HepG2 (cell line): ENCODE results near the gene IFI30. TPM values are rescaled to one million over a fixed set of nuclear protein-coding genes. Genes with fewer than 3 reads are reported as not detected.

Source experiments
- ATAC-seq: fragments of 200-7000 bp; cut with Tn5 transposase; 3 replicates; pipeline ENCODE4 v1.9.1; 2020; ENCODE audit warnings: mild to moderate bottlenecking, moderate library complexity
- BruUV-seq: library from RNA; stranded (reverse); fragments of 400-500 nt; replicated peaks from 2 replicates; lab custom pipeline; 2021; lab: Mats Ljungman, UMichigan
- CTCF ChIA-PET: fragments of 300-600 bp; formaldehyde crosslinking; extraction: SDS; loops from one replicate; lab custom pipeline; 2021; ENCODE audit warnings: low total read pairs, inconsistent platforms, low intra/inter-chr PET ratio; lab: Yijun Ruan, JAX
- POLR2A ChIA-PET: fragments of 350-600 bp; sonication (Branson Sonifier 250); formaldehyde crosslinking; loops from one replicate; lab custom pipeline; 2020; ENCODE audit warnings: antibody characterized with exemption, inconsistent platforms; lab: Yijun Ruan, JAX
- DNase-seq: peaks from one replicate; pipeline ENCODE4 v3.0.0-alpha.2; 2015; ENCODE audit warnings: low spot score
- FAIRE-seq: peaks from 3 replicates; lab custom pipeline; 2011; peaks lifted over from hg19 to GRCh38; lab: Jason Lieb, UNC
- H2AFZ ChIP-seq: one replicate; pipeline ENCODE4 v1.6.1; 2011; ENCODE audit warnings: low read length, inconsistent platforms
- H3K27ac ChIP-seq: fragments of 300-600 bp; 3 replicates; pipeline ENCODE4 v1.8.0; 2011; ENCODE audit warnings: mixed run types, mild to moderate bottlenecking, mixed read lengths, low read length, inconsistent platforms; ENCODE audit not compliant: insufficient read depth; ENCODE audit errors: extremely low read length
- H3K27me3 ChIP-seq, 2 experiments: fragments of 200-600 bp in 1 of 2; 2 replicates in 1 of 2; 3 replicates in 1 of 2; pipeline versions ENCODE4 v1.6.0 to v1.8.0; 2011; ENCODE audit warnings: low read length in 2 of 2, mild to moderate bottlenecking in 2 of 2, moderate library complexity in 2 of 2, inconsistent platforms in 1 of 2; ENCODE audit not compliant: insufficient read depth in 2 of 2, control insufficient read depth in 1 of 2
- H3K36me3 ChIP-seq, 2 experiments: fragments of 200-600 bp in 1 of 2; replicated peaks in 1 of 2; 2 replicates in 1 of 2; 3 replicates in 1 of 2; pipeline versions ENCODE4 v1.5.1 to v1.8.0; 2011; ENCODE audit warnings: low read length in 2 of 2, inconsistent platforms in 1 of 2; ENCODE audit not compliant: insufficient read depth in 2 of 2, control insufficient read depth in 1 of 2
- H3K4me1 ChIP-seq: 2 replicates; pipeline ENCODE4 v1.5.1; 2012; ENCODE audit warnings: low read length, inconsistent platforms; ENCODE audit not compliant: insufficient read depth
- H3K4me2 ChIP-seq: 2 replicates; pipeline ENCODE4 v1.6.0; 2011; ENCODE audit warnings: low read depth, low read length, inconsistent platforms
- H3K4me3 ChIP-seq, 3 experiments: fragments of 200-600 bp in 1 of 3; sonication (generic), shearing (Covaris generic) in 1 of 3; replicated peaks in 1 of 3; 2 replicates each; pipeline ENCODE4 v1.5.1; 2011 to 2016; ENCODE audit warnings: low read length in 3 of 3, inconsistent platforms in 2 of 3, low read depth in 2 of 3, mild to moderate bottlenecking in 2 of 3, control low read depth in 1 of 3, mixed read lengths in 1 of 3; ENCODE audit not compliant: insufficient read depth in 1 of 3
- H3K79me2 ChIP-seq: one replicate; pipeline ENCODE4 v1.6.1; 2011; ENCODE audit warnings: low read length, inconsistent platforms; ENCODE audit not compliant: insufficient read depth
- H3K9ac ChIP-seq: 2 replicates; pipeline ENCODE4 v1.6.0; 2011; ENCODE audit warnings: mild to moderate bottlenecking, low read depth, low read length, inconsistent platforms; ENCODE audit not compliant: insufficient read depth
- H3K9me3 ChIP-seq: 2 replicates; pipeline ENCODE4 v1.5.1; 2012; ENCODE audit warnings: mild to moderate bottlenecking, low read length
- H4K20me1 ChIP-seq: 2 replicates; pipeline ENCODE4 v1.6.0; 2011; ENCODE audit warnings: inconsistent platforms, mild to moderate bottlenecking, low read length, moderate library complexity; ENCODE audit not compliant: insufficient read depth
- CHD2 ChIP-seq: IDR thresholded peaks from 2 replicates; pipeline ENCODE4 v1.6.1; 2011; ENCODE audit warnings: low read depth, low read length, improper control_type of control experiment
- EHMT2 ChIP-seq: fragments of 200-600 bp; sonication (generic); IDR thresholded peaks from 2 replicates; pipeline ENCODE4 v1.7.0; 2017; ENCODE audit warnings: antibody characterized with exemption, low read depth, low read length, borderline replicate concordance
- FOXM1 ChIP-seq: sonication (generic); formaldehyde crosslinking; IDR thresholded peaks from 2 replicates; pipeline ENCODE4 v1.5.0; 2020; ENCODE audit warnings: missing genetic modification reagents
- HOXA9 ChIP-seq: sonication (generic); formaldehyde crosslinking; IDR thresholded peaks from 2 replicates; pipeline ENCODE4 v1.8.1; 2022; ENCODE audit warnings: missing genetic modification reagents, mild to moderate bottlenecking, moderate library complexity, borderline replicate concordance
- JARID2 ChIP-seq: sonication (generic); formaldehyde crosslinking; IDR thresholded peaks from 2 replicates; pipeline ENCODE4 v1.8.1; 2023; ENCODE audit warnings: missing genetic modification reagents, inconsistent platforms; ENCODE audit not compliant: insufficient replicate concordance
- KDM6A ChIP-seq: IDR thresholded peaks from 2 replicates; pipeline ENCODE4 v1.6.1; 2016; ENCODE audit warnings: low read depth
- KLF15 ChIP-seq: sonication (generic); formaldehyde crosslinking; IDR thresholded peaks from 2 replicates; pipeline ENCODE4 v1.8.1; 2023; ENCODE audit warnings: borderline replicate concordance, mild to moderate bottlenecking, inconsistent platforms, missing genetic modification reagents, mixed read lengths
- MAFK ChIP-seq, 2 experiments: IDR thresholded peaks in 1 of 2; conservative IDR thresholded peaks in 1 of 2; 2 replicates each; pipeline ENCODE4 v1.6.1; 2011; ENCODE audit warnings: improper control_type of control experiment in 2 of 2, low read length in 2 of 2
- PHF8 ChIP-seq: sonication (generic); formaldehyde crosslinking; IDR thresholded peaks from 2 replicates; pipeline ENCODE4 v1.5.0; 2020; ENCODE audit warnings: missing genetic modification reagents
- SP2 ChIP-seq: sonication (generic); formaldehyde crosslinking; IDR thresholded peaks from 2 replicates; pipeline ENCODE4 v1.5.1; 2020; ENCODE audit warnings: mild to moderate bottlenecking, missing genetic modification reagents
- ZFP90 ChIP-seq: sonication (generic); formaldehyde crosslinking; IDR thresholded peaks from 2 replicates; pipeline ENCODE4 v1.8.0; 2022; ENCODE audit warnings: missing genetic modification reagents, mild to moderate bottlenecking, inconsistent platforms, borderline replicate concordance
- ZFYVE20 ChIP-seq: sonication (generic); formaldehyde crosslinking; IDR thresholded peaks from 2 replicates; pipeline ENCODE4 v1.8.0; 2023; ENCODE audit warnings: low read depth, mild to moderate bottlenecking, moderate library complexity, missing genetic modification reagents, borderline replicate concordance
- ZNF251 ChIP-seq: sonication (generic); formaldehyde crosslinking; IDR thresholded peaks from 2 replicates; pipeline ENCODE4 v1.9.0; 2021; ENCODE audit warnings: mild to moderate bottlenecking, missing genetic modification reagents
- ZNF430 ChIP-seq: sonication (generic); formaldehyde crosslinking; IDR thresholded peaks from 2 replicates; pipeline ENCODE4 v1.9.0; 2021; ENCODE audit warnings: mild to moderate bottlenecking, missing genetic modification reagents
- ZNF484 ChIP-seq: sonication (generic); formaldehyde crosslinking; IDR thresholded peaks from 2 replicates; pipeline ENCODE4 v1.5.1; 2020; ENCODE audit warnings: mild to moderate bottlenecking, low read depth, missing genetic modification reagents, borderline replicate concordance
- ZNF503 ChIP-seq: sonication (generic); formaldehyde crosslinking; IDR thresholded peaks from 2 replicates; pipeline ENCODE4 v1.4.0; 2020; ENCODE audit warnings: missing genetic modification reagents
- ZNF615 ChIP-seq: sonication (generic); formaldehyde crosslinking; IDR thresholded peaks from 2 replicates; pipeline ENCODE4 v1.5.0; 2020; ENCODE audit warnings: mild to moderate bottlenecking, missing genetic modification reagents, borderline replicate concordance
- ZNF629 ChIP-seq: sonication (generic); formaldehyde crosslinking; conservative IDR thresholded peaks from 2 replicates; pipeline ENCODE4 v1.5.0; 2020; ENCODE audit warnings: missing genetic modification reagents
- WGBS: methylation state at CpG from one replicate; pipeline ENCODE4 v1.1.6; 2017; ENCODE audit warnings: low lambda C conversion rate; 5-methylcytosine and 5-hydroxymethylcytosine counted together
- in situ Hi-C: cut with HindIII; loops from 2 replicates; pipeline ENCODE4 v1.10.0; 2017; ENCODE audit warnings: low pct_unique_long_range_greater_than_20kb; ENCODE audit not compliant: extremely low pct_ligation_motif_present
- intact Hi-C: fragments of 100-400 bp; cut with micrococcal nuclease; formaldehyde crosslinking; loops from one replicate; pipeline ENCODE4 v1.10.0; 2022; ENCODE audit not compliant: unreplicated experiment
- polyA plus RNA-seq, 8 experiments: library from polyadenylated mRNA; depleted of rRNA in 3 of 8; stranded (reverse) in 7 of 8; unstranded in 1 of 8; fragments of >200 nt; fragmentation: Illumina TruSeq in 4 of 8; extraction: Trizol in 4 of 8; gene quantifications; 2 replicates each; pipeline versions ENCODE4 v1.2.1 to v1.2.3, GENCODE V29; 2011 to 2016; ENCODE audit warnings: low read depth in 4 of 8, missing spikeins in 1 of 8, mixed read lengths in 1 of 8; ENCODE audit not compliant: insufficient read depth in 1 of 8
- total RNA-seq, 5 experiments: library from RNA; depleted of rRNA; stranded (reverse); fragments of >200 nt; fragmentation: Illumina TruSeq; extraction: Trizol; gene quantifications; 2 replicates each; pipeline ENCODE4 v1.2.3, GENCODE V29; 2016; ENCODE audit warnings: low read depth in 1 of 5

IFI30 gene
- total and polyA plus RNA-seq, 2 of the 13 experiments (the other 11 are each of a cell fraction or from before 2014, with no cell fraction given): 25.0 to 79.4 TPM

GRCh38 chr19:18164072-18164471 lies 9.5 kb upstream of the IFI30 start:
- Histone ChIP-seq H3K36me3 (peaks cover 28 to 40% of the 10 kb centered on the region in 2 experiments), H3K27ac (no peak overlapping the region), H3K9ac (no peak overlapping the region), H4K20me1 (0 out of 2 replicates have a peak, but pooled peaks cover 3% of the 10 kb centered on the region), H2AFZ (no peak overlapping the region), H3K27me3 (no peaks in the 10 kb centered on the region), H3K9me3 (no peaks in the 10 kb centered on the region), H3K79me2 (no peaks in the 10 kb centered on the region), H3K4me1 (peaks cover 10% of the 10 kb centered on the region), H3K4me3 (no peak overlapping the region), H3K4me2 (no peak overlapping the region)
- ATAC-seq: no peak
- intact Hi-C loops: no loop called here
- DNase-seq: no peak
- WGBS: 97% methylated on average over 7 of the region's 7 CpGs
- POLR2A ChIA-PET: no interaction called here
- CTCF ChIA-PET: no interaction called here
- in situ Hi-C loops: no loop called here
- TF ChIP-seq KLF15 (no peak), ZNF629 (CRISPR knock-in tag) (peak; percentile 89), JARID2 (no peak), ZNF615 (CRISPR knock-in tag) (no peak), EHMT2 (no peak)
- FAIRE-seq: no peak
- BruUV-seq: no TSS peak

GRCh38 chr19:18165794-18166544 lies 7.6 kb upstream of the IFI30 start:
- Histone ChIP-seq H3K27me3 (no peaks in the 10 kb centered on the region), H3K79me2 (no peaks in the 10 kb centered on the region), H3K27ac (no peak overlapping the region), H4K20me1 (0 out of 2 replicates have a peak, but pooled peaks cover 3% of the 10 kb centered on the region), H3K4me3 (no peak overlapping the region), H3K36me3 (peaks cover 30 to 48% of the 10 kb centered on the region in 2 experiments), H3K9me3 (no peaks in the 10 kb centered on the region), H2AFZ (no peak overlapping the region), H3K4me2 (no peak overlapping the region), H3K9ac (no peak overlapping the region), H3K4me1 (peaks cover 6% of the 10 kb centered on the region)
- BruUV-seq: no TSS peak
- POLR2A ChIA-PET: interaction anchor here (2.6 kb wide), 1 partner anchor 53 kb away, joined by 8 read pairs; no protein-coding TSS in a partner anchor
- CTCF ChIA-PET: interaction anchor here (3.2 kb wide), 1 partner anchor 53 kb away, joined by 25 read pairs; no protein-coding TSS in a partner anchor
- ATAC-seq: no peak
- intact Hi-C loops: no loop called here
- no peak for DNase-seq
- 96% methylated on average over 15 of the region's 15 CpGs for WGBS
- in situ Hi-C loops: no loop called here
- no peak for FAIRE-seq
- TF ChIP-seq SP2 (CRISPR knock-in tag) (no peak), ZNF484 (CRISPR knock-in tag) (no peak), ZNF430 (CRISPR knock-in tag) (no peak), CHD2 (no peak), ZNF503 (CRISPR knock-in tag) (no peak), KDM6A (CRISPR knock-in tag) (no peak), ZNF251 (CRISPR knock-in tag) (no peak), ZFP90 (no peak), ZFYVE20 (no peak), MAFK (conservative IDR thresholded peaks at IDR 0.05 in 1 of 2, IDR thresholded peaks at IDR 0.05 in 1 of 2; ENCODE audit: low read length in 2 of 2) (no peak), FOXM1 (CRISPR knock-in tag) (no peak), PHF8 (CRISPR knock-in tag) (no peak), HOXA9 (CRISPR knock-in tag) (no peak)
